ENCODE measurements around the gene FAM222B. TPM values are rescaled to one million over a fixed set of nuclear protein-coding genes. Genes with fewer than 3 reads are reported as not detected.

FAM222B gene
- total RNA-seq, 1 donor from 2014 or later: 14.2 TPM

DNA sequence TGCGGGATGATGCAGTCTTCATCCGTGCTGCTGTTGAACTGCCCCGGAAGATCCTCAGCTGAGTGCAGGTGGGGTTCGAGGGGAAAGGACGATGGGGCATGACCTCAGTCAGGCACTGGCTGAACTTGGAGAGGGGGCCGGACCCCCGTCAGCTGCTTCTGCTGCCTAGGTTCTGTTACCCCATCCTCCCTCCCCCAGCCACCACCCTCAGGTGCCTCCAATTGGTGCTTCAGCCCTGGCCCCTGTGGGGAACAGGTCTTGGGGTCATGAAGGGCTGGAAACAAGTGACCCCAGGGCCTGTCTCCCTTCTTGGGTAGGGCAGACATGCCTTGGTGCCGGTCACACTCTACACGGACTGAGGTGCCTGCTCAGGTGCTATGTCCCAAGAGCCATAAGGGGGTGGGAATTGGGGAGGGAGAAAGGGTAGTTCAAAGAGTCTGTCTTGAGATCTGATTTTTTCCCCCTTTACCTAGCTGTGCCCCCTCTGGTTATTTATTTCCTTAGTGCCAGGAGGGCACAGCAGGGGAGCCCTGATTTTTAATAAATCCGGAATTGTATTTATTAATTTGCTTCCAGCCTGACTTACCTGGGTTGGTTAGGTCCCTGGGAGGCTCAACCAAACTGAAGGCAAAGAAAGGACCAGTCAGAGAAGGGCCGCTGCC is 92.9 kb downstream of the FAM222B start:
- Histone ChIP-seq H3K36me3 (peaks cover 0 to 16% of the 10 kb centered on the region in 2 donors), H3K4me3 (no peak overlapping the region), H3K4me1 (peaks cover 43% of the 10 kb centered on the region), H3K9me3 (no peaks in the 10 kb centered on the region), H3K27ac (peak overlapping the region; percentile 47), H3K27me3 (no peaks in the 10 kb centered on the region)
- no peak for TF ChIP-seq POLR2AphosphoS5 (IDR thresholded peaks at IDR 0.05; ENCODE audit: insufficient read depth in 1 of 2, low read depth in 1 of 2)
- no peak for DNase-seq (ENCODE audit: extremely low spot score in 2 of 2)
- intact Hi-C loops (cut with DNase I): no loop called here

- Histone ChIP-seq H3K4me1 (peaks cover 49% of the 10 kb centered on the region), H3K4me3 (no peak overlapping the region), H3K27me3 (no peaks in the 10 kb centered on the region), H3K27ac (no peak overlapping the region), H3K36me3 (peaks cover 0 to 16% of the 10 kb centered on the region in 2 donors), H3K9me3 (no peaks in the 10 kb centered on the region)
- intact Hi-C loops (cut with DNase I): no loop called here
- TF ChIP-seq POLR2AphosphoS5 (IDR thresholded peaks at IDR 0.05; ENCODE audit: insufficient read depth in 1 of 2, low read depth in 1 of 2): no peak
- TF ChIP-seq POLR2A (IDR thresholded peaks at IDR 0.05): no peak
- TF ChIP-seq, protein P1, sequence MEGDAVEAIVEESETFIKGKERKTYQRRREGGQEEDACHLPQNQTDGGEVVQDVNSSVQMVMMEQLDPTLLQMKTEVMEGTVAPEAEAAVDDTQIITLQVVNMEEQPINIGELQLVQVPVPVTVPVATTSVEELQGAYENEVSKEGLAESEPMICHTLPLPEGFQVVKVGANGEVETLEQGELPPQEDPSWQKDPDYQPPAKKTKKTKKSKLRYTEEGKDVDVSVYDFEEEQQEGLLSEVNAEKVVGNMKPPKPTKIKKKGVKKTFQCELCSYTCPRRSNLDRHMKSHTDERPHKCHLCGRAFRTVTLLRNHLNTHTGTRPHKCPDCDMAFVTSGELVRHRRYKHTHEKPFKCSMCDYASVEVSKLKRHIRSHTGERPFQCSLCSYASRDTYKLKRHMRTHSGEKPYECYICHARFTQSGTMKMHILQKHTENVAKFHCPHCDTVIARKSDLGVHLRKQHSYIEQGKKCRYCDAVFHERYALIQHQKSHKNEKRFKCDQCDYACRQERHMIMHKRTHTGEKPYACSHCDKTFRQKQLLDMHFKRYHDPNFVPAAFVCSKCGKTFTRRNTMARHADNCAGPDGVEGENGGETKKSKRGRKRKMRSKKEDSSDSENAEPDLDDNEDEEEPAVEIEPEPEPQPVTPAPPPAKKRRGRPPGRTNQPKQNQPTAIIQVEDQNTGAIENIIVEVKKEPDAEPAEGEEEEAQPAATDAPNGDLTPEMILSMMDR (IDR thresholded peaks at IDR 0.05): no peak
- DNase-seq (ENCODE audit: extremely low spot score in 2 of 2): no peak
Observed at GRCh38 chr17:28748852-28749515, 93.6 kb downstream of the FAM222B start.

DNA sequence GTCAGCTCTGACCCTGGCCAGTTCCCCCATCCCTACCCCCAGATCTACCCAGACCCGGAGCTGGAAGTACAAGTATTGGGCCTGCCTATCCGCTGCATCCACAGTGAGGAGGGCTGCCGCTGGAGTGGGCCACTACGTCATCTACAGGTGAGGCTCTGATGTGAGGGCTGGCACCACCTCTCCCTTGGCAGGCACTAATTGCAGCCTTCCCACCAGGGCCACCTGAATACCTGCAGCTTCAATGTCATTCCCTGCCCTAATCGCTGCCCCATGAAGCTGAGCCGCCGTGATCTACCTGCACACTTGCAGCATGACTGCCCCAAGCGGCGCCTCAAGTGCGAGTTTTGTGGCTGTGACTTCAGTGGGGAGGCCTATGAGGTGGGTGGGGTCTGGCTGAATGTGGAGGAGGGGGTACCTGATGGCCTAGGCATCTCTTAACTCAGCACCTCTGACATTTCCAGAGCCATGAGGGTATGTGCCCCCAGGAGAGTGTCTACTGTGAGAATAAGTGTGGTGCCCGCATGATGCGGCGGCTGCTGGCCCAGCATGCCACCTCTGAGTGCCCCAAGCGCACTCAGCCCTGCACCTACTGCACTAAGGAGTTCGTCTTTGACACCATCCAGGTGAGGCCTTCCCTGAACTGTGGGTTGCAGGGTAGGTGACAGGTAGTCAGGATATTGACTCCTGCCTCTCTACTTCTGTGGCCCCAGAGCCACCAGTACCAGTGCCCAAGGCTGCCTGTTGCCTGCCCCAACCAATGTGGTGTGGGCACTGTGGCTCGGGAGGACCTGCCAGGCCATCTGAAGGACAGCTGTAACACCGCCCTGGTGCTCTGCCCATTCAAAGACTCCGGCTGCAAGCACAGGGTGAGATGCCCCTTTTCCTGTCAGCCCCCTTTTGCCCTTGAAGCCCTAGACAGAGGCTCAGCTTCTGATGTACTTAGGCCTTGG is 94.5 kb downstream of the FAM222B start:
- Histone ChIP-seq H3K27ac (no peak overlapping the region), H3K4me3 (no peak overlapping the region), H3K9me3 (no peaks in the 10 kb centered on the region), H3K4me1 (peaks cover 55% of the 10 kb centered on the region), H3K27me3 (no peaks in the 10 kb centered on the region), H3K36me3 (peaks cover 0 to 16% of the 10 kb centered on the region in 2 donors)
- intact Hi-C loops (cut with DNase I): no loop called here
- no peak for TF ChIP-seq POLR2AphosphoS5 (IDR thresholded peaks at IDR 0.05; ENCODE audit: insufficient read depth in 1 of 2, low read depth in 1 of 2)
- no peak for TF ChIP-seq POLR2A (IDR thresholded peaks at IDR 0.05)
- TF ChIP-seq, protein P1 (IDR thresholded peaks at IDR 0.05): no peak
- no peak for DNase-seq (ENCODE audit: extremely low spot score in 2 of 2)

- Histone ChIP-seq H3K27me3 (no peaks in the 10 kb centered on the region), H3K36me3 (peaks cover 0 to 16% of the 10 kb centered on the region in 2 donors), H3K9me3 (no peaks in the 10 kb centered on the region), H3K4me3 (no peak overlapping the region), H3K27ac (peak overlapping the region; percentile 95), H3K4me1 (peaks cover 61% of the 10 kb centered on the region)
- no peak for DNase-seq (ENCODE audit: extremely low spot score in 2 of 2)
- intact Hi-C loops (cut with DNase I): no loop called here
- TF ChIP-seq POLR2AphosphoS5 (IDR thresholded peaks at IDR 0.05; ENCODE audit: insufficient read depth in 1 of 2, low read depth in 1 of 2) (peak in 1 of 2 donors; percentile 29), POLR2A (IDR thresholded peaks at IDR 0.05) (no peak)
- TF ChIP-seq, protein P1 (IDR thresholded peaks at IDR 0.05): no peak
Observed at GRCh38 chr17:28747051-28747691, 95.4 kb downstream of the FAM222B start.

GRCh38 chr17:28746611-28747050 is 96.0 kb downstream of the FAM222B start:
- no peak for DNase-seq (ENCODE audit: extremely low spot score in 2 of 2)
- peaks cover 0 to 16% of the 10 kb centered on the region in 2 donors for H3K36me3 ChIP-seq
- intact Hi-C loops (cut with DNase I): no loop called here
- no peak for TF ChIP-seq POLR2AphosphoS5 (IDR thresholded peaks at IDR 0.05; ENCODE audit: insufficient read depth in 1 of 2, low read depth in 1 of 2)
- no peak for TF ChIP-seq POLR2A (IDR thresholded peaks at IDR 0.05)
- TF ChIP-seq, protein P1 (IDR thresholded peaks at IDR 0.05): no peak
- no peaks in the 10 kb centered on the region for H3K9me3 ChIP-seq
- peaks cover 61% of the 10 kb centered on the region for H3K4me1 ChIP-seq
- peak overlapping the region; percentile 95 for H3K27ac ChIP-seq
- H3K27me3 ChIP-seq: no peaks in the 10 kb centered on the region
- no peak overlapping the region for H3K4me3 ChIP-seq
